GM18909 (cell line): ENCODE data around the gene MGST2.
"Not testable (repeated sequence)": the region's sequence is repeated elsewhere in the genome, so short reads cannot be mapped to it uniquely, and the experiment has no call there.

ENCODE experiments used
- ATAC-seq: cut with Tn5 transposase; IDR thresholded peaks from one replicate; pipeline ENCODE4 v1.9.1; 2021; ENCODE audit warnings: mild to moderate bottlenecking; ENCODE audit not compliant: unreplicated experiment, poor library complexity

The MGST2 gene

DNA sequence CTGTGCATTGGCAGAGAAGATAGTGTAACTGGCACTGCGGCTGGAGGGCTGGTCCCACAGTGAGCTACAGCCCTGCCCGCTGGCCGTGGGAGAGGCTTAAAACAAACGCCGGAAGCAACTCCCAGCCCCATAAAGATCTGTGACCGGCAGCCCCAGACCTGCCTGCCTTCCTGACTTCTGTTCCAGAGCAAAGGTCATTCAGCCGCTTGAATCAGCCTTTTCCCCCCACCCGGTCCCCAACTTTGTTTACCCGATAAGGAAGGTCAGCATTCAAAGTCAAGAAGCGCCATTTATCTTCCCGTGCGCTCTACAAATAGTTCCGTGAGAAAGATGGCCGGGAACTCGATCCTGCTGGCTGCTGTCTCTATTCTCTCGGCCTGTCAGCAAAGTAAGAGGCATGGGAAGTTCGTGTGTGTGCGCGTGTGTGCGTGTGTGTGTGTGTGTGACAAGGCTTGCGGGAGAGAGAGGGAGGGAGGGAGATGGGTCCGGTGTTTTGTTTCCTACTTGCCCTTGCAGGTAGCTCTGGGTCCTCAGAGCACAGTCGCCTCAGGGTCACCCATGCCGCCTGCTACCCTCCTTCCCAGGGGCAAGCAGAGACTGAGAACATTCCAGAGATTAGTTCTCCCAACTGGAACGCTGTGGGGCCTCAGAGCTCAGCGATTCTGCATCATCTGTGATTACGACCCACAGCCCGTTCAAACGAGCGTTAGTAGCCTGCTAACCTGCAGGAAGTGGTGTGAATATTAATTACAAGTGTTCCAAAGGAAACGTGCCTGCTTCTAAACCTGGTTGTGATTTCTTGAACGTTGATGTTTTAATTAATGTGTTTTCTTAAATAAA lies at the start of gene MGST2:
Gene MGST2 (plus strand): TSS at position 130 of the 840 bp plus-strand sequence. CDS start 201 bp downstream, at position 331.
- ATAC-seq = peak; percentile 90

DNA sequence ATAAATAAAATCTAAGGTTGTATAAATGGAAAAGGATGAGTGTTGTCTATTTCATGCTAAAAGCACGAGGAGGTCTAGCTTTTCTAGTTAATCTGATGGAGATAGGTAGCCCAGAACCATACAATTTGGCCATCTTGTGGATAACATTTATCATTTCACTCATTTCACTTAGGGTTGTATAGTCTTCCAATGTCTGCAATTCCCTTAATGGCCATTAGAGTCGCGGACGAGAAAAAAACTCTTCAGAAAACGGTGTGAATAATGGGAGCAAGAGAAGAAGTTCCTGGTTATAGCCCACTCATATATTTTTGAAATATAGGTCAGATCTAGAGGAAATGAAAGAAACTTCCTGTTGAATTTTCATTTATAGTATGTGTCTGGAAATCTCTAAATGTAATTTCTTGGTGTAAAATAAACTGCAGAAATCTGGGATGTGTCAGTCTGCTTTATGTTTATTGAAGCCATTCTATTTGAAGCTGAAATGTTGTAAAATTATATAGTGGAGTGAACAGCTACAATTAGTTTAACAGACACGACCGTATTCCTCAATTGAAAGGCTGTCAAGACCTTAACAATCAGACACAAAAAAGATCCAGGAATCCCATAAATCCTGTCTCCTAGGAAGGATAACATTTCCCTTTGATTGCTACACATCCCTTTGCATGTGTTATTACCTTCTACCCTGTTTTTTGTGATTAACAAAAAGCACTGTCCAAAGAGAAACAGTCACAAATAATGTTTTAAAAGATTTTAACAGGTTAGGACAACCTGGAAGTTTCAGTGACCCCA lies 47.7 kb upstream of the MGST2 start:
- ATAC-seq = no peak

DNA sequence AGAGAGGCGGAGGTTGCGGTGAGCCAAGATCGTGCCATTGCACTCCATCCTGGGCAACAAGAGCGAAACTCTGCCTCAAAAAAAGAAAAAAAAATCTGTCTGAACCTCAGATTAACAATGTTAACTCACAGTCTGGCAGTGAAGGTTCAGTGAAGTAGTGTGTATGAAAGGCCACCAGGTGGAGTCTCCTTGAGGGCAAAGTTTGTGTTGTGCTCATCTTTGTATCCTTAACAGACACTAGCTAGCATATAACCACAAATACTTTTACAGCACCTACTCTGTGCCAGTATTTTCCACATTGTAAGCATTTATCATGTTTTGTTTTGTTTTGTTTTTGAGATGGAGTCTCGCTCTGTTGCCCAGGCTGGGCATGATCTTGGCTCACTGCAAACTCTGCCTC lies 46.0 kb upstream of the MGST2 start:
- no peak for ATAC-seq

DNA sequence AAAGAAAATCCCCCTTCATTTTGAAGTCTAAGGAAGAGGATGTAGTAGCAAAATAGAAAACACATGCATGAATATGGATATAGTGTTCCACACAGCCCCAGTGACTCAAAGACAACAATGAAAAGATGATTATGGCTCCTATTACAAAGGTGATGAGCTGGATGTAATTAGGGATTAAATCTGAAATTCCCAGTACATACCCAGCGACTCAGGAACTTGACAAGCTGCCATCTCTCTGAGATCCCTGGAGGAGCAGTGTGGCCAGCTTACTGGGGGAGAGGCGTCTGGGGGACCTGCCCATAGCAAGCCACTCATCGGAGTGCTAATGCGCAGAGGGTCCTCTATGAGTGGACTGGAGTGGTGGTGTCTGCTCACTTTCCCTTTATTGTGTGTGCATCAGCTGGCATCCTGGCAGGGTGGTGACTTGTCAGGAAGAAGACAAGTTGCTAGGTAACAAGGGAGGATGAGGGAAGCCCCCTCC lies 42.7 kb upstream of the MGST2 start:
- ATAC-seq = no peak

DNA sequence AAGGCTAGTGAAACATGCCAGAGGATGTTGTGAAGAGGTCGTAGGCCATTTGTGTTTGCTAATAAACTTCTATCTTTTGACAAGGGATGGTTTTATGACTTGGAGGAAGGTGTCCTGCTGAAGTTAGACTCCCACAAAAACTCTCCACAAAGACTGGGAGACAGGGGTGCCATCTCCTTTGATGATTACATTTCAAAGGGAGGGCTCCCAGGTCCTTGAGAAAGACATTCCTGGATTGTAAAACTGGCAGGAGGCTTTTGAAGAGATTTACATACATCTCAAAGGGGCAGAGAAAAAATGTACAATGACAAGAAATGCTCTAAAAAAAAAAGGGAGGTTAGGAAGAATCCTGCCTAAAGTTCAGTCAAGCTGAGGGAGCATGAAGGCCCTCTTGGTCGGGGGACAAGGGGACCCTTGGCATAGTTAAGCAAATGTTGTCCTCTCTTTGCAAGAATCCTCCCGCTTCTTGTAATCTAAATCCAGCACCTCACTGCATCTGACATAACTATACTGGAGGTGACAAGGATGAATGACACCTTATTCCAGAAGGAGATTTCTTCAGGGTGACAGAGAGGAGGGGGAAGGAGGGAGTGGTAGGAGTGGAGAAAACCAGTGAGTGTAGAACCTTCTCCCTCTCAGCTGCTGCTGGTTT lies 41.1 kb upstream of the MGST2 start:
- no peak for ATAC-seq

DNA sequence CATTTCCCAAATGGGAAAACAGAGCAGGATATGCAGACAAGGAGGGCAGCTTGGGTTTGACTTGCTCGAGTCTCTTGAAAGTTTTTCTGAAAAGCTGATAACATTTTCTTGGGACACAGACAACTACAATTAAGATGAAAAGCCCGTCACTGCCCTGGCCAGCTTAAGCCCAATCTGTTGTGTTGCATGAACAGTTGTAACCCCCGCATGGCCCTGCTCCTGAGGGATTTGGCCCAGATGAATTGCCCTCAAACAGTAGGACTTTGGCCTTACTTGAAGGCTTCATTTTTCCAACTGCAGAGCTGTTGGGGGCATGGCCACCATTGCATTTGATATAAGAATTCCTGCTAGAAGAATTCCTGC lies 40.5 kb upstream of the MGST2 start:
- no peak for ATAC-seq

DNA sequence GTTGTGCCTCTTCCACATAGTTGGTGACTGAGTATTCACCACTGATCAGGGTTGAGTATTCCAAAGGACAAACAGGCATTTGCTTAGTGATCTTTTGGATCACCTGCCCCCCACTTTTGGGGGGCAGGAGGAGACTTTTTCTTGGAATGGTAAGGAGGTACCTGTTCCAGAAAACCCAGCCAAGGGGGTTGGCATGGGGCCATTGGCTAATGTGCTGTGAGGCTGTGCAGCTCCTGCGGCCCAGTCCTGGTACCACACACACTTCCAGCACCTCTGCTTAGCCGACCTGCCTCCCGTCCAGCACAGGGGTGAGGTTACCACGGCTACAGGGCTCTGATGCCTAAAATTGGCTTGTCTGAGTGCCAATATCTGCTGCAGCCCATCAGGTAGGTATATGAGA lies 40.1 kb upstream of the MGST2 start:
- ATAC-seq = no peak

DNA sequence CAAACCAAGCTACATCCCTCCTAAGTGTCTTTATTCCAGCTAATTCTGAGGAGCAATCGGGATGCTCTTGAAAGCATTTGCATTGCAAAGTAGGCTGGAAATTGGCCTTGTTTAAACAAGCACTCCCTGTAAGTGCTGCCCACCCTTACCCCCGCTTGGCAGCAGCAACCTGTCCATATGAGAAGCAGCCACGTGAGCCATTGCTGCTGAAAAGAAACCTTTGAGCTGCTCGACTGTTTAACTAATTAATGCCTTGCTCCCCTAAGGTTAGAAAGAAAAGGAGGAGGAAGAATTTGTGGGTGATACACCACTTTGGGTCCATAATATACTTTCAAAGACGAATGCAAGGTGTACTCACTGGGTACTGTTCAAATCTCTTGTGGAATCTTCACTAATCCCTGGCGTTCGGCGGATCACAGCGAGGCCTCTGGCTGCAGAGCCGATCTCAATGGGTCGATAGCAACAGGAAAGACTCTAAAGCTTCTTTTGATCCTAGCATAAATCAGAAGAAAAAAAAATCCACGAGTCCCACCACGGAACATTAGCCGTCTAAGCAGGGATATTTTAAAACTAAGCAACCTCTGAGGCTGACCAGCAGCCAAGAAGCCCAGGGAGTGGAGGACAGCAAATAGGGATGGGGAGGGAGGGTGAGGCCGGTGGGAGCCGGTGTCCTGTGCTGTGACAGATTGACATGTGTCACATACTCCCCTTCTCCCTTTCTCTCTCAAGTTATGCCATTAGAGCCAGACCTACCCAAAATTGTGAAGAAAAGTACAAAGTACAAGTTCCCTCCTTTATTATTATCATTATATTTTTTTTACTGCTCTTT lies 37.2 kb upstream of the MGST2 start:
- ATAC-seq = no peak

DNA sequence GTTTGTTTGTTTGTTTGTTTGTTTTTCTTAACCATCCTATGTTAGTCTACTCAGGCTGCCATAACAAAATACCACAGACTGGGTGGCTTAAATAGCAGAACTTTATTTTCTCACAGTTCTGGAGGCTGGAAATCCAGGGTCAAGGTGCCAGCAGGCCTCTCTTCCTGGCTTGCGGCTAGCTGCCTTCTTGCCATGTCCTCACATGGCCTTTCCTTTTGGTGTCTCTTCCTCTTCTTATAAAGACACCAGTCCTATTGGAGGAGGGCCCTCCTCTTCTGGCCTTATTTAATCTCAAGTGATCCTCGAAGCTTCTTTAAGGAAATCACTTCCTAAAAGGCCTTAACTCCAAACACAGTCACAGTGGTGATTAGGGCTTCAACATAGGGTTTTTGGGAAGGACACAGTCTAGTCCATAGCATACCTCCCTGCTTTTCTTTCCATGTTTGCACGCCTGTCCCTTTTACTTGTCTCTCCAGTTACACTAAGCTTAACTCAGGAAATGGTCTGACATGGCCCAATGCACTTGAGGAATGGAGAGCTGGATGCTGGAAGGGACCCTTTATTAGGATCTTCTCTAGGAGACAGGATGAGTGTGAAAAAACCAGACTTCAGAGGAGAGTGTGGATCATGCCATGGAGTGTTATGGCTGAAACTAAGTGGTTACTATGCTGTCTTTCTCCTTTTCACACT lies 36.0 kb upstream of the MGST2 start:
- ATAC-seq = no peak

DNA sequence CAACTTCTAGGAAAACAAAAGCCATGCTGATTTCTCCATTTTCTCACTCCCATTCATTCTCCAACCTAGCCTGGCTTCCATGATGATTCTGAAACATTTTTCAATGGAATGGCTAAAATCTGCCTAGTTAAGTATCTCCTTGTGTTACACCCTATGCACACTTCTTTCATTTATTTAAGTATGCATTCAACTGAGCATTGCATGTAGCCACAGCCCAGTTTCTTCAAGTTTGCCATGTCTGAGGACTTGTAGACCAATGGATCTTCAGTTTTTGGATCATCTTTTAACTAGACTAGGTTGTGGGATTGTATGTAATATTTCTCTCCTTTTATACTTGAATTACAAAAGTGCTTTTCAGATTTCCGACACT lies 35.5 kb upstream of the MGST2 start:
- no peak for ATAC-seq

DNA sequence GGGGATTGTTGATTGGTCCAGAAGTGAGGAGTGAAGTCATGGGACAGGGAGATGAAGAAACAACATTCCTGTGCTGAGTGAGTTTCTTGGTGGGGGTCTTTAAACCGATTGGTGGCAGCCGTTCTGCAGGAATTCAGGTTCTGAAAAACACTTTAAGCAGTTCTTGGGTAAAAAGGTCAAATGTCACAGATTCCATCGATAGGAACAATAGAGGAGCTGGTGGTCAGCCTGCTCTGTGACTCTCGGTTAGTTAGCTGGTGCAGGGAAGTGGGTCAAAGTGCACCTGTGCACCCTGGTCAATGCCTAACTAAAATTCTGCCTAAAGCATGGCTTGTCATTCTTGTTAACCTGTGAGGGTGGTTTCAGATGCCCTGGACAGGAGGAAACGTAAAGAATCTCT lies 34.6 kb upstream of the MGST2 start:
- no peak for ATAC-seq

DNA sequence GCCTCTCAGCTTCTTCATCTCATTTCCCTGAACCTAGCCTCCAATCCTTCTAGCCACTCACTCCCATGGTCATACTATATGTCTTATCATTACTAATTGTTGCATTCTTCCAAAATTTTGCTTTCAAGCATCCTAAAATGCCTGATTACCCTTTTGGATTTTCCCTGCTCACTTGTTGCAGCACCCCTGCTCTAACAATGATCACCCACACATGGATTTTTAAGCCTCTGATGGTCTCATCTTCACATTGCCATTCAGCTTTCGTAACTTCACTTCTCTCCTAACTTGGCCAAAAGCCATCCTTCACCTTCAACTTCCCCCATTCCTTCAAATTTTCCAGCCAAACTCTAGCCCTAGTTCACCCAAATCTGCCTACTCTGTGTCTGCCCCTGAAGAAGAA lies 33.8 kb upstream of the MGST2 start:
- ATAC-seq = no peak

DNA sequence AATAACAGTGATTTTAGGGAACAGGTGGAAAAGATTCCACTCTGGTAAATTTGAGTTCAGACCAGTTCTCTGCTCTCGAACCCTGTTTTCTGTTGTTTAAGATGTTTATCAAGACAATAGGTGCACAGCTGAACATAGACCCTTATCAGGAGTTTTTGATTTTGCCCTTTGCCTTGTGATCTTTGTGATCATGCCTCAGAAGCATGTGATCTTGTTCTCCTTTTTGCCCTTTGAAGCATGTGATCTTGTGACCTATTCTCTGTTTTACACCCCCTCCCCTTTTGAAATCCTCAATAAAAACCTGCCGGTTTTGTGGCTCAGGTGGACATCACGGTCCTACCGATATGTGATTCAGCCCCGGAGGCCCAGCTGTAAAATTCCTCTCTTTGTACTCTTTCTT lies 32.9 kb upstream of the MGST2 start:
- ATAC-seq = not testable (repeated sequence)

DNA sequence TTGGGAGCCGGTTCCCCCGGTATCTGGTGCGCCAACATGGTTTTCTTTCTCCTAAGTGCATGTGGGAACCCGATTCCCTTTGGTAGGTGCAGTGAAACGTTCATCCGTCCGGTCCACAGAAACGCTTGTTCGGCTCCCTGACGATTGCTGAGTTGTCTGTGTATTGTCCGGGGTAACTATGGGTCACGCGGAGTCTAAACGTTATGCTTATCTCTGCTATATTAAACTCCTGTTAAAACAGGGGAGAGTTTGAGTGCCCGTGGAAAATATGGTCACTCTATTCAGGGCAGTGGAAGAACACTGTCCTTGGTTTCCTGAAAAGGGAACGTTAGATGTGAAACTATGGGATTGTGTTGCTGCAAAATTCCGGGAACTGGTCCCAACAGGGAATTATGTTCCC lies 32.4 kb upstream of the MGST2 start:
- no peak for ATAC-seq

DNA sequence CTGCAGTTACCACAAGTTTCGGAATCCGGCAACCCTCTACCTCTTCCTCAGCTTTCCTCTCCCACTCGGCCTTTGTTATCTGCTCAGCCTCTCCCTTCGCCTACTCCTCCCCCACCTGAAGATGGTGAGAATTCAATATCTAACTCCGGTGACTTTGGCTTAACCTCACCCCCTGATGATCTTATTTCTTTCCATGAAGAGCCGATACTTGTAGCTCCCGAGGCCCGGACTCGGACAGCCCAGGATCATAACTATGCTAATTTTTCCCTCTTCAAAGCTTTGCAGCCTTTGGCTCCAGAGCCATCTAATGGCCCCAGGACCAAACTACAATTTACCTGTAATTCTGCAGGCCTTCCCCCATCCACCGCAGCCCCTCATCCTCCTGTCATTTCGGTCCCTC lies 32.0 kb upstream of the MGST2 start:
- no peak for ATAC-seq

DNA sequence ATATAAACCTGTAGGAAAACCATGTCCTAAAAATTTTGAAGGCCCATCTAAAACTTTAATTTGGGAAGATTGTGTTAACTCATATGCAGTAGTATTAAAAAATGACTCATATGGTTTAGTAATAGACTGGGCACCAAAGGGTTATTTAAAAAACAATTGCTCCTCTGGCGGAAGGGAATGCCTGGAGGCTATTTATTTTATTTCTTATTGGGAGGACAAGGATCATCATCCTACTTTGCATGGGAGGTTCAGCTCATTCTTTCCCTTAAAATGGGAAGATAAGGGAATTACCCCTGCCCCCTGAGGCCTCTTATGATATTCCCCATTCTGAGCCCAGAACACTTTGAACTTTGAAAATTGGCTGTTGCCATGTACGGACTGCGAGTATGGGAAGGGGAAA lies 29.7 kb upstream of the MGST2 start:
- ATAC-seq = no peak

DNA sequence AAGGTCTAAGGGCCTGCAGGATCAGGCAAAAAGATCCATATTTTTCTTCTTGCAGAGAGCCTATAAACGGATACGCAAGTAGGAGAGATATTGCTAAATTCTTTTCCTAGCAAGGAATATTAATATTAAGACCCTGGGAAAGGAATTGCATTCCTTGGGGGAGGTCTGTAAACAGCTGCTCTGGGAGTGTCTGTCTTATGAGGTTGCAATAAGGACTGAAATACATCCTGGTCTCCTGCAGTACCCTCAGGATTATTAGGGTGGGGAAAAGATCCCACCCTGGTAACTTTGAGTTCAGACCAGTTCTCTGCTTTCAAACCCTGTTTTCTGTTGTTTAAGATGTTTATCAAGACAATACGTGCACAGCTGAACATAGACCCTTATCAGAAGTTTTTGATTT lies 27.3 kb upstream of the MGST2 start:
- not testable (repeated sequence) for ATAC-seq

DNA sequence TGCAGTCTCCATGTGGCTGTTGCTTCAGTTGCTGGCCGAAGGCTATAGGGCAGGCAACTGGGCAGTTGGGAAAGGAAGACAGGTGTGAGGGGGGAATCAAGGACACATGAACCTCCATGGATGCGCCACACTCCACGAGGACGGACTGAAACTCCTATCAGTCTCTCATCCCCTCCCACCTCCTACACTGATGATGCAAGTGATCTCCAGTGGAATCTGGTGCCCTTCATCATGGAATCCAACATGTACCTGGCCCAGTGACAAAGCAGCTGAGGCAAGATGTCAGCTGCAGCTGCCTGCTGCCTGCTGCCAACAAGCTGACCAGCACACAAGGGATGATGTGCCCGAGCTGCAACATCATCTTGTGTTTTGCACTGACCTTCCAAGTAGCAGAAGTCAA lies 26.0 kb upstream of the MGST2 start:
- no peak for ATAC-seq

DNA sequence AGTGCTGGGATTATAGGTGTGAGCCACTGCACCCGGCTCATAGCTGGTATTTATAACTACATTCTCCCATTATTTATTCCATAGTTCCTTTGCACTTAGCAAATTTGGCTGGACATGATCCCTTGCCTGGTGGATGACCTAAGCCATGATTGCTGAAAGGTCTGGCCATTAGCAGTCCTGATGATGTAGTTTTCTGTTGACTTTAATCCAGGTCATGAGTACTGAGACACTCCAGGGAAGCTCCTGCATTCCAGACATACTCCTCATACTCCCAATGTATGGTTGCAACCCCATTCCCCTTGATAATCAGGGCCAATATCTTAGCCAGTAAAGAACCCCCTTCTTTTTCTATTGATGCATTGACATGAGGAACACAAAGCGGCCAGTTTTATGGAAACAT lies 24.4 kb upstream of the MGST2 start:
- ATAC-seq = no peak

DNA sequence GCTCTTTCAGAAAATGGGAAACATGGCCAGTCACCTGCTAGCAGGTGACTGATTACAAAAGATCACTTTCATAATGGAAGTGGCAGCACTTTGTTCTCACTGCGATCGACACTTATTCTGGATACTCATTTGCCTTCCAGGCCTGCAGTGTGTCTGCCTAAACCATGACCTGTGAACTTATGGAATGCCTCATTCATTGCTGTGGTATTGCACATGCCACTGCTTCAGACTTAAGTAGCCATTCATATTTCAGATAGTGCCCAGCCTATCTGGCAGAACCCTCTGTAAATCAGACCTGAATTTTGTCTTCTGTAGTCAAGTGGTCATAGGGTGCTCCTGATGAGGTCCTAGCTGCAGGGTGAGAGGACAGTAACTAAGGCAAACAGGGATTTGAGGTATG lies 23.3 kb upstream of the MGST2 start:
- ATAC-seq = no peak
